HG02763 (cell line): ENCODE data around the gene OTUD5.
A peak's percentile ranks its signal among the peaks of the same experiment; 100 is the strongest.
"Not testable (repeated sequence)": the region's sequence is repeated elsewhere in the genome, so short reads cannot be mapped to it uniquely, and the experiment has no call there.

ENCODE experiments used
- ATAC-seq: cut with Tn5 transposase; IDR thresholded peaks from one replicate; pipeline ENCODE4 v1.9.1; 2021; ENCODE audit warnings: mild to moderate bottlenecking, moderate library complexity; ENCODE audit not compliant: unreplicated experiment

OTUD5 gene

DNA sequence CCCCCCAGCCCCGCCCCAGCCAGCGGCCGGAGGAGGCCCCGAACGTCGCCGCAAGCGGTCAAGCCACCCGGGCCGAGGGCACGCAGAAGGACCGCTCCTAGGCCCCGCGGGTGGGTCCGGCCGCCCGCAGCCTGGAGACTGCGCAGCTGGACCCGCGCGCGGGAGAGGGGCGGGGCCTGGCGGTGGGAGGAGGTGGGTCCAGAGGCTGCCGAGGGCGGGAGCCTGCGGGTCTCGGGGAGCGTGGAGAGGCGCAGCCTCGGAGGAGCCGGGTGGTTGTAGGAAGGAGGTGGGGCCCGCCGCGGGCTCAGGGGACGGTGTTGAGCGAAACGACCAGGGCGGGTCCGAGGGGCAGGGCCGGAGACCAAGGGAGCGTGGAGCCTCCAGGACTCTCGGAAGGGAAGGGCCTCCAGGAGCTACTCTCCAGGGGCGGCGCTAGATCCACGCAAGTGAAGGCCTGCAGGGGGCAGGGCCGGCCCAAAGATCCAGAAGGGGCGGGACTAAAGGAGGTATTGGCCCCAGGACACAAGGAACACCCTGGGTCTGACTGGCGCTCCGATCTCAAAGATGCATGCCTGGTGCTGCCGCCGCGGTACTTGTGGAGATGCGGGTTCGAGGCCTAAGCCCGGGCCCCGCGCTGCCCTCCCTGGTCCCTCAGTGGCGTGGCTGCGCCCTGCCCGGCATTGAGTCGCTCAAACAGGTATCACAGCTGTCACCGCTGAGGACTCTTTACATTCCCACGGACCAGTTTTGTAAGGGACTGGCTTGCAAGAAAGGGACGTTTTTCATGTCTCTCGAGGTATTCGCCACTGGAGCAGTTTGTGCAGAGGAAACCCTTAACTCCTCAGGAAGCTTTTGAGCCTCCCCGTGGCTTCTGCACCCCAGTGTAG, 65.8 kb downstream of the OTUD5 start:
- peak; percentile 64 for ATAC-seq

DNA sequence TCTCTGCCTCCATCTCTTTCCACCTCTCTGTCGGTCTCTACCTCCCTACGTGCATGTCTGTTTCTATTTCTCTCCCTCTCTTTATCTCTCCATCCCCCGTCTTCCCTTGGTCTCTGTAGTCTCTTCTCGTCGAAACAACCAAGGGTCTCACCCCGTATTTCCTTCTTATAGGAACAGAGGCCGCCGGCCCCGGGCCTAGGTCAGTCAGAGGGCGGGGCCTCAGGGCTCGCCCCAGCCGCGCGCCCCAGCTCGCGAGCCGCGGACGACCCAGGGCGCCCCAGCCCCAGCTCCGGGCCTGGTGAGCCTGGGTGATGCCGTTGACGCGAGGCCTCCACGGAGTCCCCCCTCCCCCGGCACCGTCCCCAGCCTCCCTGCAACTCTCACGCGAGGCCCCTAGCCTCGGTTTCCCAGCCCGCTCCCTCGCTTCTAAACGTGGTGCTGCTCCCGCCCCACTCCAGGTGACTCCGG, 66.4 kb downstream of the OTUD5 start:
- peak; percentile 32 for ATAC-seq

DNA sequence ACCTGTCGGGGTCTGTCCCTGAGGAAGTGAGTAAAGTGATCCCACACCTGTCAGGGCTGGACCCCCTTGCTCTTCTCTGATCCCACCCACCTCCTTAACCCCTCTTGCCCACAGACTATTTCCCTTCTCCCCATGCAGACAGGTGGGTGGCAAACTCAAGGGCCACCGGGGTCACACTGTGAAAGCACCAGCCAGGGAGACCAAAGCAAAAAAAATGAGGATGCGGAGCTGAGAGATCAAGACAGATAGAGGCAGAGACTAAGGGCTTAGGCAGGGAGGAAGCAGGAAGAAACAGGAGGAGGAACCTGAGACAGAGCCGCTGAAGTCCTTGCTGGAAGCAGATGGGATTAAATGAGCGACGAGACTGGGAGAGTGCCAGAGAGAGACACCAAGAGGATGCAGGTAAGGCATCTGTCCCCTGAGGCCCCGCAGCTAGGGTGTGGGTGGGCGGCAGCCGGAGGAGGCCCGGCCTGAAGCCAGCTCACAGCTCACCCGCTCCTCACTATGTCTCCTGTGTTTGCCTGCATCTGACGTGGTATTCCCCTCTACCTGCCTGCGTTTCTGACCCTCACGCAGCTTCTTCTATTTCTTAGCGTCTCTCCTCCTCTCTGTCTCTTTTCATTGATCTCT, 67.0 kb downstream of the OTUD5 start:
- ATAC-seq: no peak

DNA sequence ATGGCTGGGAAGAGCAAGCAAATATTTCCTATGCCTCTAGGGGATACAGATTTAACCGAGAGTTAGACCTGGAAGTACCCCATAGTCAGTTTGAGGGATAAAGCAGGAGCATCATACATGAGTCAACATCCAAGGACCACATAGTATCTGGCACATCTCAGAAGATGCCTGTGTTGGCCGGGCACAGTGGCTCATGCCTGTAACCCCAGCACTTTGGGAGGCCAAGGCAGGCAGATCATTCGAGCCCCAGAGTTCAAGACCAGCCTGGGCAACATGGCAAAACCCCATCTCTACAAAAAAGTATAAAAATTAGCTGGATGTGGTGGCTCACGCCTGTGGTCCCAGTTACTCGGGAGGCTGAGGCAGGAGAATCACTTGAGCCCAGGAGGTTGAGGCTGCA, 70.8 kb downstream of the OTUD5 start:
- ATAC-seq: not testable (repeated sequence)

DNA sequence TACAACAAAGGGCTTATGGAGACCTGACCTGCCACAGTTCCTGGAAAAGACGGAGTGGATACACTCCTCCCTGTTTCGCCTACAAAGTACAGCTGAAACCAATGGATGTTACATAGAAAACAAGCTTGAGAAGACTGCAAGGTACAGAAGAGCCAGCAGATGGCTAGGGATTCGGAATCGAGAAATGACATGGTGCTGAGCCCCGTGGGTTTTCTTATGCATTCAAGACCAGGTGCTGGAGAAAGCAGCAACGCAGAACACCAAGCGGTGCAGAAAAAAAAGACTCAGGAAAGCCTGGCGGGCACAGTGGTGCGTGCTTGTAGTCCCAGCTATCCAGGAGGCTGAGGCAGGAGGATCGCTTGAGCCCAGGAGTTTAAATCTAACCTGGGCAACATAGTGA, 73.7 kb downstream of the OTUD5 start:
- no peak for ATAC-seq

DNA sequence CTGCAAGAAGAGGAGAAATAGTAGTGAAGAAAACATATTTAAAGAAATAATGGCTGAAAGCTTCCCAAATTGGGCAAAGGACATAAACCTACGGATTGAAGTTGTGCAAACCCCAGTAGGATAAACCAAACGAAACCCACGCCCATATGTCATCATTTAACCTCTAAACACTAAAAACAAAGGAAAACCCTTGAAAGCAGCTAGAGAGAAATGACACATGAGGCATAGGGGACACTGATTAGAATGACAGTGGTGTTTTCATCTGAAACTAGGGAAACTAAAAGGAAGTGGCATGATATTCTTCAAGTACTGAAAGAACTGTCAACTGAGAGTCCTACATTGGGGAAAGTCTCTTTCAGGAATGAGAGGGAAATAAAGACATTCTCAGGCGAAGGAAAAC, 80.5 kb downstream of the OTUD5 start:
- ATAC-seq: not testable (repeated sequence)
